Body of pancreas (tissue), 4 donors: ENCODE data around the gene LRP1. TPM values are rescaled to one million over a fixed set of nuclear protein-coding genes. Genes with fewer than 3 reads are reported as not detected.

Experiments used
- ATAC-seq: fragments of 150-250 bp; one replicate; pipeline ENCODE4 v1.9.1; 2016
- DNase-seq, 4 donors: peaks; one replicate each; pipeline ENCODE4 v3.0.0-alpha.2; 2019
- H3K27ac ChIP-seq, 4 donors: fragments of 200-600 bp; sonication (generic); 1 replicate in 3 of 4; 2 replicates in 1 of 4; pipeline versions ENCODE4 v1.5.1 to v1.6.1; 2016 to 2019; ENCODE audit warnings: mild to moderate bottlenecking in 1 of 4, mixed read lengths in 1 of 4, moderate library complexity in 1 of 4
- H3K27me3 ChIP-seq, 2 donors: fragments of 200-600 bp; sonication (generic); one replicate each; pipeline ENCODE4 v1.6.0; 2016; ENCODE audit warnings: mild to moderate bottlenecking in 1 of 2
- H3K36me3 ChIP-seq, 2 donors: fragments of 200-600 bp; sonication (generic); replicated peaks in 1 of 2; 2 replicates each; pipeline ENCODE4 v1.5.1; 2016; ENCODE audit warnings: low read depth in 2 of 2; ENCODE audit not compliant: insufficient read depth in 1 of 2
- H3K4me1 ChIP-seq: fragments of 200-600 bp; sonication (generic); one replicate; pipeline ENCODE4 v1.6.0; 2016
- H3K4me3 ChIP-seq, 2 donors: fragments of 200-600 bp; sonication (generic); 1 replicate in 1 of 2; 2 replicates in 1 of 2; pipeline ENCODE4 v1.5.1; 2016 to 2019
- H3K9me3 ChIP-seq, 3 donors: fragments of 200-600 bp; sonication (generic); 1 replicate in 2 of 3; 2 replicates in 1 of 3; pipeline ENCODE4 v1.5.1; 2016
- CTCF ChIP-seq, 7 experiments: fragments of 450-650 bp in 4 of 7; fragments of 200-600 bp in 3 of 7; sonication (generic) in 3 of 7; IDR thresholded peaks; one replicate each; pipeline ENCODE4 v1.5.1; 2016 to 2019; ENCODE audit warnings: antibody characterized with exemption in 7 of 7
- POLR2A ChIP-seq, 3 donors: fragments of 450-650 bp; IDR thresholded peaks; one replicate each; pipeline ENCODE4 v1.6.1; 2016; ENCODE audit warnings: antibody characterized with exemption in 3 of 3, mild to moderate bottlenecking in 2 of 3
- WGBS, 2 donors: methylation state at CpG; one replicate each; pipeline ENCODE4 v1.1.5; 2017; 5-methylcytosine and 5-hydroxymethylcytosine counted together
- intact Hi-C: fragments of 100-400 bp; cut with DNase I; formaldehyde crosslinking; loops from one replicate; pipeline ENCODE4 v1.15.1; 2023
- total RNA-seq, 2 donors: library from RNA; depleted of rRNA; stranded (reverse); fragments of >200 nt; gene quantifications; one replicate each; pipeline ENCODE4 v1.1.0, GENCODE V29; 2016

LRP1 gene
- total RNA-seq, 2 donors from 2014 or later: 61.2 to 162 TPM

- ATAC-seq (peak; percentile 77), DNase-seq (peak; percentile 79 to 92 (median 83))
- Histone ChIP-seq H3K4me3 (peak within 1 kb of the TSS; percentile 48 to 57), H3K27ac (peak within 1 kb of the TSS; percentile 97 to 100 (median 98)), H3K36me3 (peaks cover 0 to 2% of the 10 kb centered on the region in 2 donors), H3K4me1 (peaks cover 13% of the 10 kb centered on the region), H3K9me3 (no peaks in the 10 kb centered on the region), H3K27me3 (no peaks in the 10 kb centered on the region)
- TF ChIP-seq POLR2A (IDR thresholded peaks at IDR 0.05) (peak; percentile 40 to 96 (median 92)), CTCF (IDR thresholded peaks at IDR 0.05) (peak in 1 of 7 experiments; percentile 12)
- 1 to 2% methylated on average over 11 to 13 of the region's 13 CpGs for WGBS, 2 donors
- intact Hi-C loops: no loop called here
These were observed 17.1 kb upstream of the LRP1 start, which contains the start of gene STAT6 for GRCh38 chr12:57111031-57111734. STAT6 (minus strand) TSS chr12:57111362; CDS start chr12:57108278, 3,084 bp downstream.

- Histone ChIP-seq H3K27ac (peak overlapping the region; percentile 97 to 100 (median 98)), H3K4me3 (peak overlapping the region in 1 of 2 donors; percentile 14), H3K27me3 (no peaks in the 10 kb centered on the region), H3K9me3 (no peaks in the 10 kb centered on the region), H3K36me3 (no peaks in the 10 kb centered on the region), H3K4me1 (peaks cover 13% of the 10 kb centered on the region)
- 41 to 47% methylated on average over 9 of the region's 9 CpGs for WGBS, 2 donors
- peak in 1 of 4 donors; percentile 86 for DNase-seq
- TF ChIP-seq POLR2A (IDR thresholded peaks at IDR 0.05) (no peak), CTCF (IDR thresholded peaks at IDR 0.05) (peak in 3 of 7 experiments; percentile 65 to 77 (median 67))
- ATAC-seq: no peak
- intact Hi-C loops: no loop called here
These were observed 15.6 kb upstream of the LRP1 start for GRCh38 chr12:57112492-57113294.

- H3K4me3 ChIP-seq: no peak overlapping the region
- no peaks in the 10 kb centered on the region for H3K4me1 ChIP-seq
- TF ChIP-seq POLR2A (IDR thresholded peaks at IDR 0.05): no peak
- no peak for TF ChIP-seq CTCF (IDR thresholded peaks at IDR 0.05)
- no peak overlapping the region for H3K27ac ChIP-seq
- H3K36me3 ChIP-seq: no peaks in the 10 kb centered on the region
- no peaks in the 10 kb centered on the region for H3K9me3 ChIP-seq
- intact Hi-C loops: loop anchor here (5.0 kb wide), 1 partner anchor 49 kb away; no protein-coding TSS in a partner anchor
- DNase-seq (no peak), ATAC-seq (no peak)
- no peaks in the 10 kb centered on the region for H3K27me3 ChIP-seq
- 79 to 82% methylated on average over 5 of the region's 5 CpGs for WGBS, 2 donors
These were observed 11.6 kb upstream of the LRP1 start for GRCh38 chr12:57116580-57117281.

GRCh38 chr12:57118711-57119271, 9.5 kb upstream of the LRP1 start:
- TF ChIP-seq POLR2A (IDR thresholded peaks at IDR 0.05) (no peak), CTCF (IDR thresholded peaks at IDR 0.05) (no peak)
- Histone ChIP-seq H3K9me3 (no peaks in the 10 kb centered on the region), H3K27ac (no peak overlapping the region), H3K4me1 (no peaks in the 10 kb centered on the region), H3K4me3 (no peak overlapping the region), H3K36me3 (no peaks in the 10 kb centered on the region), H3K27me3 (no peaks in the 10 kb centered on the region)
- intact Hi-C loops: loop anchor here (5.0 kb wide), 1 partner anchor 51 kb away; no protein-coding TSS in a partner anchor
- 75 to 100% methylated on average over 1 of the region's 1 CpG for whole genome bisulfite sequencing, 2 donors
- DNase-seq: peak in 1 of 4 donors; percentile 44
- ATAC-seq: peak; percentile 21
